GM19328 (cell line): Measurements from ENCODE around the gene OPN3.
A peak's percentile ranks its signal among the peaks of the same experiment; 100 is the strongest.

ENCODE experiments used
- ATAC-seq: cut with Tn5 transposase; IDR thresholded peaks from one replicate; pipeline ENCODE4 v1.9.1; 2021; ENCODE audit warnings: mild to moderate bottlenecking, moderate library complexity; ENCODE audit not compliant: unreplicated experiment

Gene OPN3

GRCh38 chr1:241592273-241592958 is 47.8 kb downstream of the OPN3 start:
- ATAC-seq, result peak; percentile 47

DNA sequence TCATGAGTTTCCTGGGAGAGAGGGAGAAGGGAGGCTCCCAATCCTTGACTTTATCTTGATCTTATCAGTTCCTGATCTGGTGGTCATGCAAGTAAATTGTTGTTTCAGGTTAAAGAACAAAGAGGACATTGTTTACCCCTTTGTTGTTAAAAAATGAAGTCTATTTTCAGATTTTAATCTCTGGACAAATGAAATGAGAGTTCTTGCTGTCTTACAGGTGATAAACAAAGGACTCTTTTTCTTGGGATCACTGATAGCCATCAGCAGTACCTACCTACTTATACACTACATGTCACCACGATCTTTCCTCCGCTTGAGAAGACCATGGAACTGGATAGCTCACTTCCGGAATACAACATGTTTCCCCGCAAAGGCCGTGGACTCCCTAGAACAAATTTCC is 48.4 kb downstream of the OPN3 start:
- ATAC-seq, result no peak

DNA sequence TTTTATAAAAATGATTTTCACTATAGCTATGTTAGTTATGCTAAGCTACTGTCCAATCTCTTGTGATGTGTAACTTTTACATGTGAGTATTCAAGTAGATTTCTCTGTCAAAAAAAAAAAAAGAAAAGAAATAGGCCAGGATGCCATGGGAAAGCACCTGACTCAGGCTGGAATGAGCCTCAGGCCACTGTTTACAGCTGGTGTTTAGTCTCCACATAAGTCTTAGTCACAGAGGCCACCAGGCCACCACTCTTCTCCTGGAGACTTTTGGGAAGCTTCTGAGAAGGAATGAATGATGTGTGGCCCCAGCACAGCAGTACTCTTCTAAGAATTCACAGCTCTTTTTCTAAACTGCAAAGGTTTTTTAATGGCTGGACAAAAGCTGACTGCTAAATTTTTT is 48.9 kb downstream of the OPN3 start:
- ATAC-seq, result no peak

DNA sequence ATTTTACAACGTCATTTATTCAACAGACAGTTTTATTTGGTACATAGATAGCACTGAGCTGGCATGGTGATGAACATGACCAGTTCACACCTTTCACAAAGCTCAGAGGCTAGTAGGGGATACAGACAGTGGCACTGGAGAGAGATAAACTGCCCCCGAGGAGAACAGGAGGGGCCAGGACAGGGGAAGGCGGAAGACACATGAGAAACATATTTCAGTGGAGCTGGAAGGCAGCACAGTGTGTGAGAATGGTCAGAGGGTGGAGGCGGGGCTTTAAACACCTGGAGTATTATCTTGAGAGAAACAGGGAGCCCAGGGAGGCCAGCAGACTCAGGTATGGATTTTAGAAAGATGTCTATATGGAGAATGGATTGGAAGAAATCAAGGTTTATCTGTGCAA is 49.5 kb downstream of the OPN3 start:
- no peak for ATAC-seq

- ATAC-seq, result no peak
Observed at GRCh38 chr1:241589521-241589920, 50.6 kb downstream of the OPN3 start.

GRCh38 chr1:241586905-241587512 is 53.2 kb downstream of the OPN3 start:
- ATAC-seq, result no peak

DNA sequence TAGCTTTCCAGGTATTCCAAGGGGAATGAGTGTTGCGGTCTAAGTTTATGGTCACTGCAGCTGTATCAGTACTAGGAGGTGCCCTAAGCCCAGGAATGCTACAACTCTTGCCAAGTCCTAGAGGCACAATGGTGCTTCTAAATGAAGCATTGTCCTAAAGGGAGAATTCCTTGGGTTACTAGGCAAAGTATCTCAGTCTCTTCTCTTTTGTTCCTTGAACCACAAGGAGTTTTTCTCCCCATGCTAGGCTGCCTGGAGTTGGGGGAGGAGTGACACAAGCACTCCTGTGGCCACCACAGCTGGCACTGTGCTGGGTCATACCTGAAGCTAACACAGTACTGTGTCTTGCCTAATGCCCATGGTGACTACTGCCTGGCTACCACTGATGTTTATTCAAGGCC is 57.2 kb downstream of the OPN3 start:
- ATAC-seq, result no peak

- ATAC-seq, result no peak
Observed at GRCh38 chr1:241579434-241579833, 60.7 kb downstream of the OPN3 start.

- no peak for ATAC-seq
Observed at GRCh38 chr1:241574154-241574553, 66.0 kb downstream of the OPN3 start.

GRCh38 chr1:241569848-241570247 is 70.3 kb downstream of the OPN3 start:
- ATAC-seq, result no peak

GRCh38 chr1:241560849-241561187 is 79.4 kb downstream of the OPN3 start:
- ATAC-seq, result no peak

DNA sequence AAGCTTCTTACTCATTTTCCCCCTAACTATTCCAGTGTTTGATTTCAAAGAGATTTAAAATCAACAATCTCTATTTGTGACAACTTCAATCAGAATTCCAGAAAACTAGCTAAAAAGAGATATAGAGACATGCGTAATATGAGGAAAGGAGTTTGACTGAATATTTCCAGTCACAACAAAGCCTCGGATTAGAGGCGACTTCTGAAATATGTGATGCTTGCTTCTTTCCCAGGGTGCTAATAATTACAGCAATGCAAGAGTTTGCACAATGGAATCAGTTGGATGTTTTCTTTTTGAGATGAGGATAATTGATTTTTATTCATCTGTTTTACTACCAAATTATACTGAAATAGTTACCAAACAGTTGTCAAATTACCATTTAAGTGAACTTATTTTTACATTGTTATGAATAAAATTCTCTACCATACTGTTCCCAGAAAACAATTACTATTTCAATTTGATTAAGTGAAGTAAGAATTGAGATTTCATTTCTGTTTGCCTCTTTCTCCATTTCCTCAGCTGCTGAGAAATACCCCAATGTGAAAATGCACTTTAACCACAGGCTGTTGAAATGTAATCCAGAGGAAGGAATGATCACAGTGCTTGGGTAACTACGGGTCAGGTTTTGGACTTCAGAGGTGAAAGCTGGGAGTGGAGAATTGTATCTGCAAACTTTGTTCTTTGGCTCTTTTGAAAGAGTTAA is 79.9 kb downstream of the OPN3 start:
- ATAC-seq, result no peak

DNA sequence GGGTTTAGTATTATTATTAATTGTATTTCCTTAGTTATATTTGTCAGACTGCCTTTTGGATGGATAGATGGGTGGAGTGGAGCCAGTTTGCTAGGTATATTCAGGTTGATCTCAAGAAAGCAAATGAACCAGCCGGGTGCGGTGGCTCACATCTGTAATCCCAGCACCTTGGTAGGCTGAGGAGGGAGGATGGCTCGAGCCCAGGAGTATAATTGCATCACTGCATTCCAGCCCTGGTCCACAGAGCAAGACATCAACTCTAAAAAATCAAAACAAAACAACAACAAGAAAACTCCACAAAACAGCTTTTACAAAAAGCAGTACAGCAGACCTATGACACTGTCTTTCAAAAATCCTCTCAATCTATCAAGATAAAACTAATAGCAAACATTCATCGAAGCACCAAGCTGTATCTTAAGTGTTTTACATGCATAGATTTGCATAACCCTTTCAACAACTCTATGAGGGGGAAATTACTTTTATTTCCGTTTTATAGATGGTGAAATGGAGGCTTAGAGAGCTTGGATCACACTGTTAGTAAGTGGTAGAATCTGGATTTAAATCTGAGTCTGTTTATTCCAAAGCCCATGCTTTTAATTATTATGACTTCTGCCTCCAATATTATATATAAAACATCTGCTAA is 82.5 kb downstream of the OPN3 start:
- no peak for ATAC-seq

DNA sequence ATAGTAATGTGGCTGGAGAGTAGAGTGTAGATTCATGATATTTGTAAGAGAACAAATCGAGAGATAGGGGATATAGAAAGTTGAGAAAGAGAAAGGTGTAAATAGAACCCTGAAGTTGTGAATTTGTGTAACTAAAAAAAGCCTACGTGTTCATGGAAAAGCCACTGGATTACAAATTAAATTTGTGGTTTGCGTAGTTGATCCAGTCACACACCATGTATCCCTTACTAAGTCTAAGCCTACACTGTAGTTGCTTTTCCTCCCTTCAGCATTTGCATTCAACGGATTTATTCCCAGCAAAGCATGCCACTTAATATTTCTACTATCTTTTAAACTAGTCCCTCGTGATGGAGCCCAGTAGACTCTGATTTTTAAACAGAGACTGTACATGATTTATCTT is 83.1 kb downstream of the OPN3 start:
- no peak for ATAC-seq

- no peak for ATAC-seq
Observed at GRCh38 chr1:241555526-241555925, 84.6 kb downstream of the OPN3 start.

- no peak for ATAC-seq
Observed at GRCh38 chr1:241553886-241554592, 86.1 kb downstream of the OPN3 start.

- ATAC-seq, result peak; percentile 85
Observed at GRCh38 chr1:241551759-241552638, 88.2 kb downstream of the OPN3 start.

GRCh38 chr1:241550318-241550717 is 89.9 kb downstream of the OPN3 start:
- ATAC-seq, result no peak

DNA sequence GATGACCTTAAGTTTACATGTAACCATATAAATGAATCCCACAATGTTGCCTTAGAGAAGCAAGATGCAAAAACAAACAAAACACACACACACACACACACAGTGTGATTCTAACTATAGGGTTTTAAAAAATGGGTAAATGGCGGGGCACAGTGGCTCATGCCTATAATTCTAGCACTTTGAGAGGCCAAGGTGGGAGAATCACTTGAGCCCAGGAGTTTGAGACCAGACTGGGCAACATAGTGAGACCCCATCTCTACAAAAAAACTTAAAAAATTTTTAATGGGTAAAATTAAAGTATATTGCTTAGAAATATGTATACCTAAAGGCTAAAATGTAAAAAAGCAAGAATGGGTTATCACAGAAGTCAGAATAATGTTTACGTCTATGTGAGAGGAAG is 92.2 kb downstream of the OPN3 start:
- ATAC-seq, result no peak
